ENCODE results near the gene SLC22A12. TPM values are rescaled to one million over a fixed set of nuclear protein-coding genes. Genes with fewer than 3 reads are reported as not detected.

Gene SLC22A12
- total and polyA plus RNA-seq, 12 donors: not detected

DNA sequence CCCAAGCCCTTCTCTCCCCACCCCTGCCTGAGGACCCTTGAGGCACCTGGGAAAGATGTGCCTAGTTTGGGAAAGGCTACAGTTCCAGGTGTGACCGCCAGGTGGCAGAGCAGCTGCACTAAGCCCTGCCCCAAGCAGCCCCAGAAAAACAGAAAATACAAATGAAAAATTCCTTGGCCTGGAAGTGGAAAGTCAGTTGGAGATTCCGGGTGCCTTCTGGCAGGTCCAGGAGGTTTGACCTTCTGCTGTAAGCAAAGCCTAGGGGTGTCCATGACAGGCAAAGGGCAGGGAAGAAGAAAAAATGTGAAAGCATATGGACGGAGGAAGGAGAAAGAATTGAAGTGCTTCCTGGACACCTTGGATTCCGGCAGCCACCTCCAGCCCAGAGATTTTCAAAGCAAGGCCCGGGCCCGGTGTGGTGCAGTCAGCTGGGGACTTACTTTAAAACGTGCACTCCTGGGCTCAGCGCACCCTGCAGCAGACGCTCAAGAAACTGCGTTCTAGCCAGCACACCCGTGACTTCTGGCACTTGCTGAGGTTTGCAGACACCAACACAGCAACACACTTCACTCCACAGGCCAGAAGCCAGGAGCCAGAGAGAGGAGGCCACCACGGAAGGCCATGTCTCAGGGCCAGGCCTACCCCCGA, 37.3 kb upstream of the SLC22A12 start:
- peaks cover 0 to under 1% (median 0%) of the 10 kb centered on the region in 7 donors for H3K27me3 ChIP-seq
- peak overlapping the region in 9 of 10 donors; percentile 52 to 83 (median 74) for H3K27ac ChIP-seq
- DNase-seq (peak; percentile 49 to 70), ATAC-seq (peak; percentile 57 to 75 (median 68))
- peak overlapping the region in 1 of 10 donors; percentile 3 for H3K4me3 ChIP-seq
- TF ChIP-seq, protein P1, sequence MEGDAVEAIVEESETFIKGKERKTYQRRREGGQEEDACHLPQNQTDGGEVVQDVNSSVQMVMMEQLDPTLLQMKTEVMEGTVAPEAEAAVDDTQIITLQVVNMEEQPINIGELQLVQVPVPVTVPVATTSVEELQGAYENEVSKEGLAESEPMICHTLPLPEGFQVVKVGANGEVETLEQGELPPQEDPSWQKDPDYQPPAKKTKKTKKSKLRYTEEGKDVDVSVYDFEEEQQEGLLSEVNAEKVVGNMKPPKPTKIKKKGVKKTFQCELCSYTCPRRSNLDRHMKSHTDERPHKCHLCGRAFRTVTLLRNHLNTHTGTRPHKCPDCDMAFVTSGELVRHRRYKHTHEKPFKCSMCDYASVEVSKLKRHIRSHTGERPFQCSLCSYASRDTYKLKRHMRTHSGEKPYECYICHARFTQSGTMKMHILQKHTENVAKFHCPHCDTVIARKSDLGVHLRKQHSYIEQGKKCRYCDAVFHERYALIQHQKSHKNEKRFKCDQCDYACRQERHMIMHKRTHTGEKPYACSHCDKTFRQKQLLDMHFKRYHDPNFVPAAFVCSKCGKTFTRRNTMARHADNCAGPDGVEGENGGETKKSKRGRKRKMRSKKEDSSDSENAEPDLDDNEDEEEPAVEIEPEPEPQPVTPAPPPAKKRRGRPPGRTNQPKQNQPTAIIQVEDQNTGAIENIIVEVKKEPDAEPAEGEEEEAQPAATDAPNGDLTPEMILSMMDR (IDR thresholded peaks at IDR 0.05): peak in 8 of 9 donors; percentile 91 to 99 (median 98)
- no peaks in the 10 kb centered on the region for H3K36me3 ChIP-seq
- peaks cover 6 to 26% (median 21%) of the 10 kb centered on the region in 9 donors for H3K4me1 ChIP-seq
- no peaks in the 10 kb centered on the region for H3K9me3 ChIP-seq
- intact Hi-C loops (cut with DNase I): loop anchor here in 5 of 10 donors (1.0 to 5.0 kb wide), 3 partner anchors 97 to 169 kb away; partner anchors contain the start of gene NRXN2 (in 3 of the 5)
- WGBS, 2 donors: 27 to 34% methylated on average over 13 of the region's 13 CpGs

DNA sequence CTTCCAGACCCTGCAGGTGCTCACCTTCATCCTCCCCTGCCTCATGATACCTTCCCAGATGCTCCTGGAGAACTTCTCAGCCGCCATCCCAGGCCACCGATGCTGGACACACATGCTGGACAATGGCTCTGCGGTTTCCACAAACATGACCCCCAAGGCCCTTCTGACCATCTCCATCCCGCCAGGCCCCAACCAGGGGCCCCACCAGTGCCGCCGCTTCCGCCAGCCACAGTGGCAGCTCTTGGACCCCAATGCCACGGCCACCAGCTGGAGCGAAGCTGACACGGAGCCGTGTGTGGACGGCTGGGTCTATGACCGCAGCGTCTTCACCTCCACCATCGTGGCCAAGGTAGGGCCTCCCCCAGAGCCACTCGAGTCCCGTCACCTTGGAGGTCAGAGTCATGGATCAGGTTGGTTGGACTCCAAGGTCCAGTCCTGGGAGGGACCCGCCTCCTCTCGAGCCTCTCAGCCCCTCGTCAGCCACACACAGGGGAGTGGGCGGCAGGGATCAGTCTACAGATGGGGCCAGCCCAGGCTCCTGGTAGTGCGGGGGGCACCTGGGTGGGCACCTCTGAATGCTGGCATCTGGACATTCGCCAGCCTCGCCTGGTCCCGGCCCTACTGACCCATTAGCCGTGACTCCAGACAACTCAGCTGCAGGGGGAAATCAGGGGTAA, 34.8 kb upstream of the SLC22A12 start:
- TF ChIP-seq, protein P1 (IDR thresholded peaks at IDR 0.05): no peak
- H3K9me3 ChIP-seq: no peaks in the 10 kb centered on the region
- peak overlapping the region in 2 of 10 donors; percentile 68 to 76 for H3K27ac ChIP-seq
- no peak overlapping the region for H3K4me3 ChIP-seq
- WGBS, 2 donors: 93% methylated on average over 26 of the region's 26 CpGs
- H3K27me3 ChIP-seq: peaks cover 0 to 18% (median 4%) of the 10 kb centered on the region in 7 donors
- intact Hi-C loops (cut with DNase I): no loop called here
- H3K36me3 ChIP-seq: no peaks in the 10 kb centered on the region
- ATAC-seq: no peak
- no peak for DNase-seq
- H3K4me1 ChIP-seq: peaks cover 6 to 26% (median 21%) of the 10 kb centered on the region in 9 donors

DNA sequence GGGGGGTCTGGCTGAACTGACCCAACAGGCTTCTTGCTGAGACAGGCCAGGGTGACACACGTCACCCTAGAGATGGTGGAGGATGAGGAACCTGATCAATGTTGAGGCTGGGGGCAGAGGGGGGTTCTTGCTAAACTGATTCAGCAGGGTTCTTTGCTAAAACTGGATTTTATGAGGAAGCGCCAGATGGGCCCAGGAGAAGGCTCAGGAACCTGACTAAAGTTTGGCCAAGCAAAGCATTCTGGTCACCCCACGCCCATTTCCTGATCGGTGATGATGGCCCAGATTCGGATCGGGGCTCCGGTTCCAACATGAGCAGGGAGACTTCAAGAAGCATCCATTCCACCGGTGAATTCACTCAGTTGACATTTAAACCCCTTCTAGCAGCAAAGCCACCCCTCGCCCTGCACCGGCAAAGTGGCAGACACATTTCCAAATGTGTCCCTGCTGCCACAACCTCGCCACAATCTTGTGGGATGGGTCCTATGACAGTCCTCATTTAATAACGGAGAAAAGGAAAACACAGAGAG, 34.2 kb upstream of the SLC22A12 start:
- DNase-seq: no peak
- H3K27me3 ChIP-seq: peaks cover 0 to 21% (median 4%) of the 10 kb centered on the region in 7 donors
- no peaks in the 10 kb centered on the region for H3K36me3 ChIP-seq
- no peak for ATAC-seq
- WGBS, 2 donors: 86 to 90% methylated on average over 12 of the region's 12 CpGs
- intact Hi-C loops (cut with DNase I): no loop called here
- H3K9me3 ChIP-seq: no peaks in the 10 kb centered on the region
- TF ChIP-seq, protein P1 (IDR thresholded peaks at IDR 0.05): no peak
- no peak overlapping the region for H3K4me3 ChIP-seq
- H3K4me1 ChIP-seq: peaks cover 6 to 26% (median 21%) of the 10 kb centered on the region in 9 donors
- H3K27ac ChIP-seq: no peak overlapping the region

DNA sequence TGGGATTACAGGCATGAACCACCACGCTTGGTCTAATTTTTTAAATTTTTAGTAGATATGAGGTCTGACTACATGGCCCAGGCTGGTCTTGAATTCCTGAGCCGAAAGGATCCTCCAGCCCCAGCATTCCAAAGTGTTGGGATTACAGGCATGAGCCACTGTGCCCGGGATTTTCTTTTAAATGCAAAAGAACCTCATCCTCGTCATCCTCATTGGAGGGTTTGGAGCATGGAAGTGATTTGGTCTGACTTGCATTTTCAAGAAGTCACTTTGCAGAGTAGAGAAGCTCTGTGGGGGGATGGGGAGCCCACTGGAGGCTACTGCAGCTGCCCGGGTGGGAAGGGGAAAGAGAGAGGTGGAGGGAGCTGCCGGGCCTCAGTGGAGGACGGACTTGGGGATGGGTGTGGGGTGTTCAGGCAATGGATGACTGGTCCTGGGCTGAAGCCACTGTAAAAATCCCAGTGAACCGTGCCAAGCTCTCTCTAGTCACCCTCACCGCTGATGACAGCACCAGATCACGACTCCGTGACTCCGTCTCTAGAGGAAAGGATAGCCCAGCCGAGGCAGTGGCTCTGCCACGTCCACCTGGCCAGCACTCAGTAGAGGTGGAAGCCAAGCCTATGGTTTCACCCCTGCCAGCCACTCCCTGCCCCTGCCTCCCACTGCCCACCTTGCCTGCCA, 32.8 kb upstream of the SLC22A12 start:
- ATAC-seq (peak in 1 of 8 donors; percentile 35), DNase-seq (no peak)
- Histone ChIP-seq H3K36me3 (no peaks in the 10 kb centered on the region), H3K27ac (no peak overlapping the region), H3K4me1 (peaks cover 6 to 26% (median 21%) of the 10 kb centered on the region in 9 donors), H3K27me3 (peaks cover 0 to 21% (median 4%) of the 10 kb centered on the region in 7 donors), H3K4me3 (no peak overlapping the region), H3K9me3 (no peaks in the 10 kb centered on the region)
- WGBS, 2 donors: 66 to 74% methylated on average over 14 of the region's 14 CpGs
- TF ChIP-seq, protein P1 (IDR thresholded peaks at IDR 0.05): no peak
- intact Hi-C loops (cut with DNase I): no loop called here

Measured in heart right ventricle (tissue), 16 donors.